Upper lobe of right lung (tissue), 1 donor: Measurements from ENCODE around the gene IFI44L. TPM values are rescaled to one million over a fixed set of nuclear protein-coding genes. Genes with fewer than 3 reads are reported as not detected.

ENCODE experiments used
- ATAC-seq: fragments of 200-7000 bp; cut with Tn5 transposase; one replicate; pipeline ENCODE4 v1.9.1; 2020; ENCODE audit warnings: mild to moderate bottlenecking, moderate library complexity
- DNase-seq: peaks from one replicate; pipeline ENCODE4 v3.0.0-alpha.2; 2020
- H3K27ac ChIP-seq: fragments of 200-600 bp; one replicate; pipeline ENCODE4 v1.8.0; 2022
- H3K27me3 ChIP-seq: fragments of 200-600 bp; one replicate; pipeline ENCODE4 v1.8.0; 2022; ENCODE audit warnings: mild to moderate bottlenecking
- H3K36me3 ChIP-seq: fragments of 200-600 bp; one replicate; pipeline ENCODE4 v1.8.0; 2022
- H3K4me1 ChIP-seq: fragments of 200-600 bp; one replicate; pipeline ENCODE4 v1.8.0; 2022
- H3K4me3 ChIP-seq: fragments of 200-600 bp; one replicate; pipeline ENCODE4 v1.8.0; 2022; ENCODE audit warnings: mild to moderate bottlenecking
- H3K9me3 ChIP-seq: fragments of 200-600 bp; one replicate; pipeline ENCODE4 v1.8.0; 2022
- intact Hi-C: fragments of 100-400 bp; cut with DNase I; formaldehyde crosslinking; loops from one replicate; pipeline ENCODE4 v1.11.0; 2022
- total RNA-seq: library from RNA; stranded (reverse); fragmentation: NEBNext Ultra II Directional; extraction: Animal tissue kit (Norgen Biotek cat#: 25700); gene quantifications from one replicate; pipeline ENCODE4 v1.2.1, GENCODE V29; 2021
- TF ChIP-seq, protein P1 (sequence below): fragments of 200-600 bp; IDR thresholded peaks from one replicate; pipeline ENCODE4 v1.8.0; 2022; ENCODE audit warnings: antibody characterized with exemption
- donor health status: DM: no; HTN: yes; CAD: no; lungs with severe emphysema.

The IFI44L gene
- total RNA-seq, 1 donor from 2014 or later: 30.0 TPM

DNA sequence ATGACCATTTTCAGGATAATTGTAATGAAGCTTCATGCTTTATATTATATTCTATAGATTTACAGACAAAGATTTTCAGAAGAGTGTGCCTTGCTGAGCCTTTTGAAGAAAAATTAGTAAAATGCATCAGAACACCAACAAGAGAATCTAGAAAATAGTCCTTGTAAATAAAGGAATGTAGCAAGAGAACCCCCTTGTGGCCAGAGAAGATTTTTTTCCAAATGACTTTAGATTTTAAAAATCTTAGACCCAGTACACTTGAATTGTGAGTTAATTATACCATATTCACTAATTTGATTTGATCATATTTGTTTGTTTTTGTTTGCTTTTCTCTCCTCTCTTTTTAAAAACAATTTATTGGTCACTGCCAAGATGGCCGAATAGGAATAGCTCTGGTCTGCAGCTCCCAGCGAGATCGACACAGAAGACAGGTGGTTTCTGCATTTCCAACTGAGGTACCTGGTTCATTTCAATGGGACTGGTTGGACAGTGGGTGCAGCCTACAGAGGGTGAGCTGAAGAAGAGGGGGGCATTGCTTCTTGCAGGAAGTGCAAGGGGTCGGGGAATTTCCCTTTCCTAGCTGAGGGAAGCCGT lies 12.8 kb upstream of the IFI44L start:
- H3K36me3 ChIP-seq: no peaks in the 10 kb centered on the region
- H3K4me3 ChIP-seq: no peak overlapping the region
- ATAC-seq (no peak), DNase-seq (no peak)
- intact Hi-C loops: no loop called here
- TF ChIP-seq, protein P1, sequence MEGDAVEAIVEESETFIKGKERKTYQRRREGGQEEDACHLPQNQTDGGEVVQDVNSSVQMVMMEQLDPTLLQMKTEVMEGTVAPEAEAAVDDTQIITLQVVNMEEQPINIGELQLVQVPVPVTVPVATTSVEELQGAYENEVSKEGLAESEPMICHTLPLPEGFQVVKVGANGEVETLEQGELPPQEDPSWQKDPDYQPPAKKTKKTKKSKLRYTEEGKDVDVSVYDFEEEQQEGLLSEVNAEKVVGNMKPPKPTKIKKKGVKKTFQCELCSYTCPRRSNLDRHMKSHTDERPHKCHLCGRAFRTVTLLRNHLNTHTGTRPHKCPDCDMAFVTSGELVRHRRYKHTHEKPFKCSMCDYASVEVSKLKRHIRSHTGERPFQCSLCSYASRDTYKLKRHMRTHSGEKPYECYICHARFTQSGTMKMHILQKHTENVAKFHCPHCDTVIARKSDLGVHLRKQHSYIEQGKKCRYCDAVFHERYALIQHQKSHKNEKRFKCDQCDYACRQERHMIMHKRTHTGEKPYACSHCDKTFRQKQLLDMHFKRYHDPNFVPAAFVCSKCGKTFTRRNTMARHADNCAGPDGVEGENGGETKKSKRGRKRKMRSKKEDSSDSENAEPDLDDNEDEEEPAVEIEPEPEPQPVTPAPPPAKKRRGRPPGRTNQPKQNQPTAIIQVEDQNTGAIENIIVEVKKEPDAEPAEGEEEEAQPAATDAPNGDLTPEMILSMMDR: peak; percentile 62
- H3K27ac ChIP-seq: no peak overlapping the region
- H3K27me3 ChIP-seq: no peaks in the 10 kb centered on the region
- no peaks in the 10 kb centered on the region for H3K9me3 ChIP-seq
- H3K4me1 ChIP-seq: no peaks in the 10 kb centered on the region

DNA sequence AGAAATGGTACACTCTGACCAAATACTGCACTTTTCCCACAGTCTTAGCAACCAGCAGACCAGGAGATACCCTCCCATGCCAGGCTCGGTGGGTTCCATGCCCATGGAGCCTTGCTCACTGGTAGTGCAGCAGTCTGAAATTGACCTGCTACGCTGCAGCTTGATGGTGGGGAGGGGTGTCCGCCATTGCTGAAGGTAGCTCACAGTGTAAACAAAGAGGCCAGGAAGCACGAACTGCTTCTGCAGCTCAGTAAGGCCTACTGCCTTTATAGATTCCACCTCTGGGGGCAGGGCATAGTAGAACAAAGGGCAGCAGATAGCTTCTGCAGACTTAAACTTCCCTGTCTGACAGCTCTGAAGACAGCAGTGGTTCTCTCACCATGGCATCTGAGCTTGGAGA lies 12.3 kb upstream of the IFI44L start:
- Histone ChIP-seq H3K4me1 (no peaks in the 10 kb centered on the region), H3K27ac (no peak overlapping the region), H3K4me3 (no peak overlapping the region), H3K9me3 (no peaks in the 10 kb centered on the region), H3K27me3 (no peaks in the 10 kb centered on the region), H3K36me3 (no peaks in the 10 kb centered on the region)
- intact Hi-C loops: no loop called here
- ATAC-seq (no peak), DNase-seq (no peak)
- TF ChIP-seq, protein P1: no peak

DNA sequence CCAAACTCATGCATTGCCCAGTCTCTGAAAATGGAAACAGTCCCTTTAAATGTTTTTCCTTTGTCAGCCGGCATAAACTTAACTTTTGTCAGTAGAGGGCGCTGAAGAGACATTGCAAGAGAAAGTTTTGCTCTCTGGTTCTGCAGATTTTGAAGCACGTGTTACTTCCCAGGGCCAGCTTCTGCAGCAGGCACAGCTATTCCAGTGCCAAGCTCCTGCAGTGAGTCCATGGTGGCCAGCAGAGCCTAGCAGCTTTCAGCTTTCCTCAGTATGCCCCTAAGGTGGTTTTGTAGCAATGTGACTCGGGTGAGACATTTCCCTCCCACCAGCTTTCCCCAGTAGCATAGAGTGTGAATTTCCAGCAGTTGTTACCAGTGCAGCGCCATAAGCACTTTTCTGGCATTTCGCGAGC lies 2.6 kb upstream of the IFI44L start:
- Histone ChIP-seq H3K4me3 (no peak overlapping the region), H3K27ac (no peak overlapping the region), H3K4me1 (peaks cover 9% of the 10 kb centered on the region), H3K27me3 (no peaks in the 10 kb centered on the region), H3K36me3 (no peaks in the 10 kb centered on the region), H3K9me3 (no peaks in the 10 kb centered on the region)
- ATAC-seq: peak; percentile 97
- TF ChIP-seq, protein P1: peak; percentile 89
- peak; percentile 71 for DNase-seq
- intact Hi-C loops: loop anchor here (10.0 kb wide), 1 partner anchor 57 kb away; no protein-coding TSS in a partner anchor

DNA sequence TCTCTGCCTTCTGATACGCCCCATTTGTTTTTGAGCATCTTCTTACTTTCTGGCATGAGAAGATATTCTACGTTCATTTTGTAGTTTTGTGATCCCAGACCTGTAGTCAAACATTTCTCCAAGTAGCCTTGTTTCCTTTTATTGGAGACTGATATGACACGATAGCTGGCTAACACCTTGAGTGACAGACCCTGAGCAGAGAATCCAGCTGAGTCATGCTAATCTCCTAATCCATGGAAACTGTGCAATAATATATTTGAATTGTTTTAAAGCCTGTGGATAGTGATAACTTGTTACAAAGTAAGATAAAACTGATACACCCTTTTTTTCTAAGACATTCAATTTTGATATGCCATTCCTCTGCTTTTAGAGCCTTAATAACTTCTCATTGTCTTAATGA lies 1.2 kb upstream of the IFI44L start:
- Histone ChIP-seq H3K4me3 (peak overlapping the region; percentile 43), H3K36me3 (no peaks in the 10 kb centered on the region), H3K9me3 (no peaks in the 10 kb centered on the region), H3K4me1 (peaks cover 9% of the 10 kb centered on the region), H3K27ac (peak overlapping the region; percentile 81), H3K27me3 (no peaks in the 10 kb centered on the region)
- TF ChIP-seq, protein P1: no peak
- ATAC-seq: no peak
- intact Hi-C loops: loop anchor here (10.0 kb wide), 1 partner anchor 56 kb away; no protein-coding TSS in a partner anchor
- DNase-seq: no peak

DNA sequence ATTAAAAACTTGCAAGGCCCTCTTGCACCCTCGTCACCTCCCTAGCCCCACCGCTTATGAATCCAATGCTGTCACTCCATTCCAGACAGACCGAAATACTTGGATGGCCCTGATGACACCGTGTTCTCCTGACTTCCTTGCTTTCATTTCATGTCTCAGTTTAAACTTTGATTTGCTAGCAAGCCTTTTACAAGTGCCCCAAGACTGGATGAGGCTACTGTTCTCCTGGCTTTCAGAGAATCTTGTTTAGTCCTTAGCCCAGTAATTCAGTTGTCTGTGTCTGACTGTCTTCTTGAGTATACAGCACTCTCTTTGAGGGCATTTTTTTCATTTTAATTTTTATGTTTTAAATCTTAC lies 824 bp upstream of the IFI44L start:
- DNase-seq: no peak
- peak; percentile 6 for ATAC-seq
- TF ChIP-seq, protein P1: no peak
- intact Hi-C loops: loop anchor here (10.0 kb wide), 1 partner anchor 55 kb away; no protein-coding TSS in a partner anchor
- H3K4me1 ChIP-seq: peaks cover 9% of the 10 kb centered on the region
- peak overlapping the region; percentile 43 for H3K4me3 ChIP-seq
- H3K9me3 ChIP-seq: no peaks in the 10 kb centered on the region
- no peaks in the 10 kb centered on the region for H3K27me3 ChIP-seq
- H3K27ac ChIP-seq: peak overlapping the region; percentile 81
- no peaks in the 10 kb centered on the region for H3K36me3 ChIP-seq

DNA sequence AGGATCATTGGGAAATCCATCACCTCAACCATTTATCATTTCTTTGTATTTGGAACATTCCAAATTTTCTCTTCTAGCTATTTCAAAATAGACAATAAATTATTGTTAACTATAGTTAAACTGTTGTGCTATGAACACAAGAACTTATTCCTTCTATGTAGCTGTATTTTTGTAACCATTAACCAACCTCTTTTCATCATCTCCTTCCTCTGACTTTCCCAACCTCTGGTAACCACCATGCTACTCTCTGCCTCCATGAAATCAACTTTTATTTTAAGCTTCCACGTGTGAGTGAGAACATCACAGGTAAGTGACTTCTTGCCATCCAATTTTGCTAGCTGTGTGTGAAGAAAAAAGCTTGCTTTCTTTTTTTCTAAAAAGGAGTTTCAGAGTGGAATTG lies 418 bp downstream of the IFI44L start:
- DNase-seq (no peak), ATAC-seq (no peak)
- Histone ChIP-seq H3K27ac (peak overlapping the region; percentile 81), H3K4me1 (peaks cover 9% of the 10 kb centered on the region), H3K36me3 (no peaks in the 10 kb centered on the region), H3K27me3 (no peaks in the 10 kb centered on the region), H3K9me3 (no peaks in the 10 kb centered on the region), H3K4me3 (peak overlapping the region; percentile 43)
- TF ChIP-seq, protein P1: no peak
- intact Hi-C loops: no loop called here
